NB4 (cell line): ENCODE measurements around the gene EXO1.
"Not testable (repeated sequence)": the region's sequence is repeated elsewhere in the genome, so short reads cannot be mapped to it uniquely, and the experiment has no call there.

Source experiments
- CTCF ChIP-seq: IDR thresholded peaks from one replicate; pipeline ENCODE4 v1.5.1; 2012; ENCODE audit warnings: low read depth, low read length
- MAX ChIP-seq: IDR thresholded peaks from 2 replicates; pipeline ENCODE4 v1.6.1; 2011; ENCODE audit warnings: low read depth, low read length
- MYC ChIP-seq: IDR thresholded peaks from 2 replicates; pipeline ENCODE4 v1.6.1; 2011; ENCODE audit warnings: low read depth, low read length
- POLR2A ChIP-seq: IDR thresholded peaks from 2 replicates; pipeline ENCODE4 v1.6.1; 2011; ENCODE audit warnings: mild to moderate bottlenecking; ENCODE audit not compliant: insufficient read length; ENCODE audit errors: extremely low read depth

- TF ChIP-seq CTCF, POLR2A, MAX, MYC: not testable (repeated sequence)
Measured at GRCh38 chr1:241826613-241827012, 21.4 kb upstream of the EXO1 start.
